Measurements from ENCODE around the gene MCL1. TPM values are rescaled to one million over a fixed set of nuclear protein-coding genes. Genes with fewer than 3 reads are reported as not detected.

The MCL1 gene
- total and polyA plus RNA-seq, 2 donors (not counting 1 experiment from before 2014, with no cell fraction given): 108 to 233 TPM

- Histone ChIP-seq H3K36me3 (ENCODE audit: control insufficient read depth, insufficient read depth, low read length) (peaks cover 13% of the 10 kb centered on the region), H3K4me2 (ENCODE audit: extremely low read depth, insufficient read depth, low read length) (peak overlapping the region; percentile 58), H3K9me3 (ENCODE audit: control insufficient read depth, insufficient read depth, low read depth, low read length) (no peaks in the 10 kb centered on the region), H3K27me3 (ENCODE audit: control insufficient read depth, insufficient read depth, low read length) (no peaks in the 10 kb centered on the region), H3K27ac (ENCODE audit: insufficient read depth, low read length) (no peak overlapping the region), H3K79me2 (ENCODE audit: control insufficient read depth, insufficient read depth, low read length) (peaks cover 15% of the 10 kb centered on the region), H3K4me3 (replicated peaks in 1 of 4; ENCODE audit: control extremely low read depth in 1 of 4, insufficient read depth in 1 of 4, low read depth in 3 of 4, low read length in 4 of 4) (peak overlapping the region in 1 of 4 experiments; percentile 17), H2AFZ (ENCODE audit: low read length) (no peak overlapping the region), H4K20me1 (ENCODE audit: control insufficient read depth, extremely low read depth, insufficient read depth, low read length) (no peaks in the 10 kb centered on the region), H3K4me1 (ENCODE audit: control insufficient read depth, extremely low read depth, insufficient read depth, low read length) (peaks cover 31% of the 10 kb centered on the region), H3K9ac (ENCODE audit: insufficient read depth, low read length) (peak overlapping the region; percentile 3)
- DNase-seq (ENCODE audit: low read depth in 2 of 2): no peak
- TF ChIP-seq CTCF (conservative IDR thresholded peaks at IDR 0.05 in 1 of 2, IDR thresholded peaks at IDR 0.05 in 1 of 2; ENCODE audit: low read depth in 1 of 2, low read length in 2 of 2) (no peak), EZH2 (IDR thresholded peaks at IDR 0.05; ENCODE audit: low read length, missing control alignments) (no peak)
Measured at GRCh38 chr1:150558761-150559655, 20.4 kb downstream of the MCL1 start.

- DNase-seq (ENCODE audit: low read depth in 2 of 2): no peak
- H3K4me2 ChIP-seq (ENCODE audit: extremely low read depth, insufficient read depth, low read length): no peak overlapping the region
- no peaks in the 10 kb centered on the region for H3K9me3 ChIP-seq (ENCODE audit: control insufficient read depth, insufficient read depth, low read depth, low read length)
- no peaks in the 10 kb centered on the region for H3K27me3 ChIP-seq (ENCODE audit: control insufficient read depth, insufficient read depth, low read length)
- TF ChIP-seq EZH2 (IDR thresholded peaks at IDR 0.05; ENCODE audit: low read length, missing control alignments): no peak
- TF ChIP-seq CTCF (conservative IDR thresholded peaks at IDR 0.05 in 1 of 2, IDR thresholded peaks at IDR 0.05 in 1 of 2; ENCODE audit: low read depth in 1 of 2, low read length in 2 of 2): no peak
- no peak overlapping the region for H3K27ac ChIP-seq (ENCODE audit: insufficient read depth, low read length)
- peaks cover 15% of the 10 kb centered on the region for H3K79me2 ChIP-seq (ENCODE audit: control insufficient read depth, insufficient read depth, low read length)
- H3K36me3 ChIP-seq (ENCODE audit: control insufficient read depth, insufficient read depth, low read length): peaks cover 13% of the 10 kb centered on the region
- H3K4me3 ChIP-seq (replicated peaks in 1 of 4; ENCODE audit: control extremely low read depth in 1 of 4, insufficient read depth in 1 of 4, low read depth in 3 of 4, low read length in 4 of 4): no peak overlapping the region
- no peak overlapping the region for H2AFZ ChIP-seq (ENCODE audit: low read length)
- H3K4me1 ChIP-seq (ENCODE audit: control insufficient read depth, extremely low read depth, insufficient read depth, low read length): peaks cover 24% of the 10 kb centered on the region
- no peak overlapping the region for H3K9ac ChIP-seq (ENCODE audit: insufficient read depth, low read length)
- H4K20me1 ChIP-seq (ENCODE audit: control insufficient read depth, extremely low read depth, insufficient read depth, low read length): no peaks in the 10 kb centered on the region
Measured at GRCh38 chr1:150558303-150558704, 21.1 kb downstream of the MCL1 start.

- Histone ChIP-seq H3K9ac (ENCODE audit: insufficient read depth, low read length) (no peak overlapping the region), H3K27me3 (ENCODE audit: control insufficient read depth, insufficient read depth, low read length) (no peaks in the 10 kb centered on the region), H3K36me3 (ENCODE audit: control insufficient read depth, insufficient read depth, low read length) (peaks cover 13% of the 10 kb centered on the region), H2AFZ (ENCODE audit: low read length) (no peak overlapping the region), H3K27ac (ENCODE audit: insufficient read depth, low read length) (no peak overlapping the region), H3K79me2 (ENCODE audit: control insufficient read depth, insufficient read depth, low read length) (peaks cover 12% of the 10 kb centered on the region), H3K4me2 (ENCODE audit: extremely low read depth, insufficient read depth, low read length) (no peak overlapping the region), H3K4me1 (ENCODE audit: control insufficient read depth, extremely low read depth, insufficient read depth, low read length) (peaks cover 23% of the 10 kb centered on the region), H3K9me3 (ENCODE audit: control insufficient read depth, insufficient read depth, low read depth, low read length) (no peaks in the 10 kb centered on the region), H4K20me1 (ENCODE audit: control insufficient read depth, extremely low read depth, insufficient read depth, low read length) (no peaks in the 10 kb centered on the region), H3K4me3 (replicated peaks in 1 of 4; ENCODE audit: control extremely low read depth in 1 of 4, insufficient read depth in 1 of 4, low read depth in 3 of 4, low read length in 4 of 4) (no peak overlapping the region)
- TF ChIP-seq CTCF (conservative IDR thresholded peaks at IDR 0.05 in 1 of 2, IDR thresholded peaks at IDR 0.05 in 1 of 2; ENCODE audit: low read depth in 1 of 2, low read length in 2 of 2) (no peak), EZH2 (IDR thresholded peaks at IDR 0.05; ENCODE audit: low read length, missing control alignments) (no peak)
- no peak for DNase-seq (ENCODE audit: low read depth in 2 of 2)
Measured at GRCh38 chr1:150557813-150558212, 21.6 kb downstream of the MCL1 start.
